Measurements from ENCODE around the gene ZDHHC17.
A peak's percentile ranks its signal among the peaks of the same experiment; 100 is the strongest.

Gene ZDHHC17

GRCh38 chr12:76878099-76878898 lies 114.4 kb downstream of the ZDHHC17 start:
- peaks cover 5% of the 10 kb centered on the region for H3K4me1 ChIP-seq

GRCh38 chr12:76878899-76879709 lies 115.2 kb downstream of the ZDHHC17 start, which contains the start of gene CSRP2:
Gene CSRP2, minus strand, starts transcription at chr12:76879019. Its CDS starts 12,759 bp downstream, at chr12:76866260.
- Histone ChIP-seq H3K79me2 (no peaks in the 10 kb centered on the region), H3K4me2 (ENCODE audit: low read length) (peak within 1 kb of the TSS; percentile 86), H2AFZ (peak within 1 kb of the TSS; percentile 80), H3K9me3 (ENCODE audit: control insufficient read depth, low read length) (no peaks in the 10 kb centered on the region), H3K4me3 (ENCODE audit: low read depth, low read length) (peak within 1 kb of the TSS; percentile 65), H3K36me3 (ENCODE audit: control insufficient read depth, insufficient read depth, low read length) (no peaks in the 10 kb centered on the region), H3K9ac (no peak within 1 kb of the TSS), H3K4me1 (peaks cover 5% of the 10 kb centered on the region), H3K27me3 (ENCODE audit: control insufficient read depth, insufficient read depth, low read length) (no peaks in the 10 kb centered on the region), H3K27ac (peak within 1 kb of the TSS; percentile 50)
- TF ChIP-seq CTCF (IDR thresholded peaks at IDR 0.05), result no peak

More at GRCh38 chr12:76878099-76878898, 114.4 kb downstream of the ZDHHC17 start:
- TF ChIP-seq CTCF (IDR thresholded peaks at IDR 0.05), result peak; percentile 13
- no peaks in the 10 kb centered on the region for H3K36me3 ChIP-seq (ENCODE audit: control insufficient read depth, insufficient read depth, low read length)
- no peaks in the 10 kb centered on the region for H3K9me3 ChIP-seq (ENCODE audit: control insufficient read depth, low read length)
- H3K4me3 ChIP-seq (ENCODE audit: low read depth, low read length), result peak overlapping the region; percentile 65
- H3K27ac ChIP-seq, result peak overlapping the region; percentile 45
- peak overlapping the region; percentile 86 for H3K4me2 ChIP-seq (ENCODE audit: low read length)
- H3K9ac ChIP-seq, result no peak overlapping the region
- H3K27me3 ChIP-seq (ENCODE audit: control insufficient read depth, insufficient read depth, low read length), result no peaks in the 10 kb centered on the region
- peak overlapping the region; percentile 80 for H2AFZ ChIP-seq
- no peaks in the 10 kb centered on the region for H3K79me2 ChIP-seq

GRCh38 chr12:76879710-76880518 lies 116.0 kb downstream of the ZDHHC17 start:
- H2AFZ ChIP-seq, result peak overlapping the region; percentile 80
- H3K4me3 ChIP-seq (ENCODE audit: low read depth, low read length), result peak overlapping the region; percentile 65
- TF ChIP-seq CTCF (IDR thresholded peaks at IDR 0.05), result no peak
- H3K27ac ChIP-seq, result peak overlapping the region; percentile 50
- peak overlapping the region; percentile 86 for H3K4me2 ChIP-seq (ENCODE audit: low read length)
- H3K4me1 ChIP-seq, result peaks cover 5% of the 10 kb centered on the region
- no peak overlapping the region for H3K9ac ChIP-seq
- no peaks in the 10 kb centered on the region for H3K27me3 ChIP-seq (ENCODE audit: control insufficient read depth, insufficient read depth, low read length)
- no peaks in the 10 kb centered on the region for H3K36me3 ChIP-seq (ENCODE audit: control insufficient read depth, insufficient read depth, low read length)
- no peaks in the 10 kb centered on the region for H3K9me3 ChIP-seq (ENCODE audit: control insufficient read depth, low read length)
- no peaks in the 10 kb centered on the region for H3K79me2 ChIP-seq

GRCh38 chr12:76880519-76881023 lies 116.7 kb downstream of the ZDHHC17 start:
- H3K4me2 ChIP-seq (ENCODE audit: low read length), result no peak overlapping the region
- no peak overlapping the region for H3K4me3 ChIP-seq (ENCODE audit: low read depth, low read length)
- H3K36me3 ChIP-seq (ENCODE audit: control insufficient read depth, insufficient read depth, low read length), result no peaks in the 10 kb centered on the region
- H3K9me3 ChIP-seq (ENCODE audit: control insufficient read depth, low read length), result no peaks in the 10 kb centered on the region
- H3K9ac ChIP-seq, result no peak overlapping the region
- H3K27me3 ChIP-seq (ENCODE audit: control insufficient read depth, insufficient read depth, low read length), result no peaks in the 10 kb centered on the region
- no peak for TF ChIP-seq CTCF (IDR thresholded peaks at IDR 0.05)
- H3K4me1 ChIP-seq, result peaks cover 5% of the 10 kb centered on the region
- H3K79me2 ChIP-seq, result no peaks in the 10 kb centered on the region
- no peak overlapping the region for H3K27ac ChIP-seq
- peak overlapping the region; percentile 14 for H2AFZ ChIP-seq

All from parathyroid adenoma (tissue), 2 donors.